Neuronal stem cell (in vitro differentiated cells): ENCODE measurements around the gene ERICH6.
A peak's percentile ranks its signal among the peaks of the same experiment; 100 is the strongest.

Source experiments
- DNase-seq: peaks from one replicate; pipeline ENCODE4 v3.0.0-alpha.2; 2013; ENCODE audit warnings: low spot score
- H2AFZ ChIP-seq: one replicate; pipeline ENCODE4 v1.6.1; 2013; ENCODE audit warnings: mild to moderate bottlenecking, low read length, inconsistent platforms
- H2AK5ac ChIP-seq: 2 replicates; pipeline ENCODE4 v1.6.1; 2013; ENCODE audit warnings: low read depth, mild to moderate bottlenecking, inconsistent platforms, low read length, moderate library complexity, mixed read lengths
- H2BK120ac ChIP-seq: 2 replicates; pipeline ENCODE4 v1.6.1; 2013; ENCODE audit warnings: low read depth, mild to moderate bottlenecking, inconsistent platforms, low read length, moderate library complexity, mixed read lengths
- H2BK12ac ChIP-seq: one replicate; pipeline ENCODE4 v1.6.1; 2013; ENCODE audit warnings: low read length, inconsistent platforms
- H2BK15ac ChIP-seq: 2 replicates; pipeline ENCODE4 v1.6.1; 2013; ENCODE audit warnings: mild to moderate bottlenecking, low read length, inconsistent platforms, mixed read lengths
- H2BK5ac ChIP-seq: one replicate; pipeline ENCODE4 v1.6.1; 2013; ENCODE audit warnings: inconsistent platforms, mild to moderate bottlenecking, low read length, moderate library complexity
- H3K14ac ChIP-seq: one replicate; pipeline ENCODE4 v1.6.1; 2013; ENCODE audit warnings: low read length, inconsistent platforms
- H3K18ac ChIP-seq: 2 replicates; pipeline ENCODE4 v1.6.1; 2013; ENCODE audit warnings: low read length, inconsistent platforms
- H3K23ac ChIP-seq: 2 replicates; pipeline ENCODE4 v1.6.1; 2013; ENCODE audit warnings: low read depth, mild to moderate bottlenecking, mixed read lengths, low read length, inconsistent platforms; ENCODE audit not compliant: poor library complexity
- H3K27ac ChIP-seq: replicated peaks from 3 replicates; pipeline ENCODE4 v1.5.1; 2013; ENCODE audit warnings: low read length, inconsistent platforms
- H3K27me3 ChIP-seq, 3 experiments: 2 replicates each; pipeline ENCODE4 v1.6.1; 2013; ENCODE audit warnings: low read length in 3 of 3, mild to moderate bottlenecking in 2 of 3, inconsistent platforms in 1 of 3, low read depth in 1 of 3, mixed read lengths in 1 of 3, moderate library complexity in 1 of 3; ENCODE audit not compliant: control insufficient read depth in 3 of 3, insufficient read depth in 3 of 3
- H3K36me3 ChIP-seq, 2 donors: replicated peaks in 1 of 2; 2 replicates each; pipeline ENCODE4 v1.6.1; 2013; ENCODE audit warnings: low read length in 2 of 2; ENCODE audit not compliant: control insufficient read depth in 2 of 2, insufficient read depth in 2 of 2
- H3K4ac ChIP-seq: 2 replicates; pipeline ENCODE4 v1.6.1; 2013; ENCODE audit warnings: inconsistent platforms, mild to moderate bottlenecking, low read length, moderate library complexity
- H3K4me1 ChIP-seq, 2 donors: 1 replicate in 1 of 2; 2 replicates in 1 of 2; pipeline ENCODE4 v1.6.1; 2013; ENCODE audit warnings: low read length in 2 of 2, low read depth in 1 of 2; ENCODE audit not compliant: control insufficient read depth in 2 of 2, insufficient read depth in 1 of 2
- H3K4me2 ChIP-seq: one replicate; pipeline ENCODE4 v1.6.1; 2013; ENCODE audit warnings: mild to moderate bottlenecking, low read length, inconsistent platforms; ENCODE audit not compliant: insufficient read depth, poor library complexity, severe bottlenecking
- H3K4me3 ChIP-seq, 2 donors: 2 replicates each; pipeline ENCODE4 v1.5.1; 2013; ENCODE audit warnings: low read length in 2 of 2, mild to moderate bottlenecking in 2 of 2, inconsistent platforms in 1 of 2, moderate library complexity in 1 of 2
- H3K79me1 ChIP-seq: one replicate; pipeline ENCODE4 v1.6.1; 2013; ENCODE audit warnings: low read depth, mild to moderate bottlenecking, inconsistent platforms, low read length, moderate library complexity
- H3K9ac ChIP-seq: one replicate; pipeline ENCODE4 v1.6.1; 2013; ENCODE audit warnings: mild to moderate bottlenecking, low read depth, low read length, inconsistent platforms; ENCODE audit not compliant: poor library complexity
- H3K9me3 ChIP-seq, 2 donors: replicated peaks in 1 of 2; 2 replicates each; pipeline versions ENCODE3 to v1.6.1; 2013; ENCODE audit warnings: low read length in 2 of 2, mild to moderate bottlenecking in 2 of 2, inconsistent platforms in 1 of 2, low read depth in 1 of 2, mixed read lengths in 1 of 2, moderate library complexity in 1 of 2; ENCODE audit not compliant: control insufficient read depth in 2 of 2, insufficient read depth in 1 of 2
- H4K8ac ChIP-seq: one replicate; pipeline ENCODE4 v1.6.1; 2013; ENCODE audit warnings: low read depth, mild to moderate bottlenecking, inconsistent platforms, low read length, moderate library complexity
- H4K91ac ChIP-seq: one replicate; pipeline ENCODE4 v1.6.1; 2013; ENCODE audit warnings: low read length, low read depth, mild to moderate bottlenecking, inconsistent platforms; ENCODE audit not compliant: poor library complexity
- WGBS, 2 donors: extraction: QIAGEN DNeasy Blood & Tissue Kit; methylation state at CpG; one replicate each; pipeline ENCODE4 v1.1.7; 2013; ENCODE audit warnings: missing lambda C conversion rate in 2 of 2, mixed read lengths in 1 of 2; ENCODE audit not compliant: insufficient read length in 2 of 2, insufficient replicate concordance in 1 of 2; ENCODE audit errors: extremely low coverage in 2 of 2; 5-methylcytosine and 5-hydroxymethylcytosine counted together

ERICH6 gene

DNA sequence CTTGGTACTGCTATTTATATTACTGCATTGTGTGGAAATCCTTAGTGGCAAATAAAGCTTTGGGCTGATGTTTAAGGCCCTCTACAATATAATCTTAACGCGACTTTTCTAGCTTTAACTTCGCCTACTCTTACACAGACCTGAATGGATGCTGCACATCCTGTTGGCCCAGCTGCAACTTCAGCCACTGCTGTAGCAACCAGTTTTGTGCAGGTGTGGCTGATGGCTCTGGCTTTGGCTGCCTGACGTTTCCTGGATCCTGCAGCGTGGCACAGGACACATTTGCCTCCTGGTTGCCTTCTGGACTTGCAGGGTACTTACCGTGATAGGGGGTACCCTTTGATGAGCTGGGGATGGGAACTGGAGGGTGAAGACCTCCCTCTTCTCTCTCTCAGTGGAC is 20.2 kb upstream of the ERICH6 start:
- H4K91ac ChIP-seq, result no peak overlapping the region
- H2BK12ac ChIP-seq, result no peak overlapping the region
- H3K4me3 ChIP-seq, result no peak overlapping the region
- H3K18ac ChIP-seq, result no peak overlapping the region
- H3K27me3 ChIP-seq, result no peaks in the 10 kb centered on the region
- H2BK5ac ChIP-seq, result no peak overlapping the region
- H3K27ac ChIP-seq, result no peak overlapping the region
- H3K4ac ChIP-seq, result no peak overlapping the region
- H2BK15ac ChIP-seq, result no peak overlapping the region
- no peaks in the 10 kb centered on the region for H3K4me1 ChIP-seq
- no peaks in the 10 kb centered on the region for H3K9me3 ChIP-seq
- H2AFZ ChIP-seq, result no peak overlapping the region
- DNase-seq, result no peak
- H3K36me3 ChIP-seq, result no peaks in the 10 kb centered on the region
- no peak overlapping the region for H2BK120ac ChIP-seq
- H3K9ac ChIP-seq, result no peak overlapping the region
- H3K4me2 ChIP-seq, result no peak overlapping the region
- no peak overlapping the region for H3K14ac ChIP-seq
- WGBS, 2 donors, result no CpG with 5 or more reads among the region's 6 CpGs
- H3K23ac ChIP-seq, result no peak overlapping the region
- no peak overlapping the region for H4K8ac ChIP-seq
- no peaks in the 10 kb centered on the region for H3K79me1 ChIP-seq
- H2AK5ac ChIP-seq, result no peak overlapping the region

DNA sequence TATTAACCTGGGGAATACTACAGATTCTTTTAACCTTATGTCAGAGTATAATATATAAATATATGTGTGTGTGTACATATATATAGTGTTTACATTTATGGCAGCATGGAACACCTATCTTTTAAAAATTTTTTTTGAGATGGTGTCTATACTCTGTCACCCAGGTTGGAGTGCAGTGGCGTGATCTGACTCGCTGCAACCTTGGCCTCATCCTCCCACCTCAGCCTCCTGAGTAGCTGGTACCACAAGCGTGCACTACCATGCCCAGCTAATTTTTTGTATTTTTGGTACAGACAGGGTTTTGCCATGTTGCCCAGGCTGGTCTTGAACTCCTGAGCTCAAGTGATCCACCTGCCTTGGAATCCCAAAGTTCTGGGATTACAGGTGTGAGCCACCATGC is 18.5 kb upstream of the ERICH6 start:
- no peak overlapping the region for H2BK12ac ChIP-seq
- H2BK120ac ChIP-seq, result no peak overlapping the region
- H4K91ac ChIP-seq, result no peak overlapping the region
- H3K36me3 ChIP-seq, result no peaks in the 10 kb centered on the region
- no CpG with 5 or more reads among the region's 3 CpGs for WGBS, 2 donors
- no peak overlapping the region for H3K18ac ChIP-seq
- H2AK5ac ChIP-seq, result no peak overlapping the region
- H3K4ac ChIP-seq, result no peak overlapping the region
- no peaks in the 10 kb centered on the region for H3K9me3 ChIP-seq
- H3K27ac ChIP-seq, result no peak overlapping the region
- no peak overlapping the region for H2AFZ ChIP-seq
- no peaks in the 10 kb centered on the region for H3K4me1 ChIP-seq
- H2BK5ac ChIP-seq, result no peak overlapping the region
- no peak overlapping the region for H4K8ac ChIP-seq
- no peaks in the 10 kb centered on the region for H3K27me3 ChIP-seq
- H3K23ac ChIP-seq, result no peak overlapping the region
- no peak overlapping the region for H3K4me3 ChIP-seq
- H2BK15ac ChIP-seq, result no peak overlapping the region
- no peak overlapping the region for H3K14ac ChIP-seq
- no peak for DNase-seq
- H3K4me2 ChIP-seq, result no peak overlapping the region
- H3K79me1 ChIP-seq, result no peaks in the 10 kb centered on the region
- no peak overlapping the region for H3K9ac ChIP-seq

- Histone ChIP-seq H3K18ac (no peak overlapping the region), H2BK15ac (no peak overlapping the region), H2BK5ac (no peak overlapping the region), H3K14ac (no peak overlapping the region), H3K36me3 (no peaks in the 10 kb centered on the region), H2BK12ac (no peak overlapping the region), H3K9me3 (no peaks in the 10 kb centered on the region), H3K27me3 (no peaks in the 10 kb centered on the region), H3K9ac (no peak overlapping the region), H2AFZ (peak overlapping the region; percentile 79), H3K27ac (no peak overlapping the region), H3K4ac (no peak overlapping the region), H4K91ac (no peak overlapping the region), H2AK5ac (no peak overlapping the region), H4K8ac (no peak overlapping the region), H3K23ac (no peak overlapping the region), H3K79me1 (no peaks in the 10 kb centered on the region), H3K4me3 (no peak overlapping the region), H3K4me1 (no peaks in the 10 kb centered on the region), H2BK120ac (no peak overlapping the region), H3K4me2 (no peak overlapping the region)
- peak; percentile 55 for DNase-seq
- no CpG with 5 or more reads among the region's 13 CpGs for WGBS, 2 donors
These were observed 17.8 kb upstream of the ERICH6 start for GRCh38 chr3:150721285-150722130.

- no peaks in the 10 kb centered on the region for H3K27me3 ChIP-seq
- WGBS, 2 donors, result no CpG with 5 or more reads among the region's 3 CpGs
- H3K4ac ChIP-seq, result no peak overlapping the region
- no peak overlapping the region for H4K91ac ChIP-seq
- DNase-seq, result no peak
- no peak overlapping the region for H3K27ac ChIP-seq
- no peak overlapping the region for H2AFZ ChIP-seq
- no peak overlapping the region for H3K9ac ChIP-seq
- no peak overlapping the region for H2BK15ac ChIP-seq
- H3K9me3 ChIP-seq, result no peaks in the 10 kb centered on the region
- no peaks in the 10 kb centered on the region for H3K79me1 ChIP-seq
- no peak overlapping the region for H3K14ac ChIP-seq
- H2AK5ac ChIP-seq, result no peak overlapping the region
- H3K18ac ChIP-seq, result no peak overlapping the region
- H4K8ac ChIP-seq, result no peak overlapping the region
- H3K4me2 ChIP-seq, result no peak overlapping the region
- H2BK12ac ChIP-seq, result no peak overlapping the region
- no peak overlapping the region for H2BK120ac ChIP-seq
- H3K4me1 ChIP-seq, result no peaks in the 10 kb centered on the region
- no peak overlapping the region for H3K4me3 ChIP-seq
- H3K23ac ChIP-seq, result no peak overlapping the region
- H2BK5ac ChIP-seq, result no peak overlapping the region
- no peaks in the 10 kb centered on the region for H3K36me3 ChIP-seq
These were observed 16.7 kb upstream of the ERICH6 start for GRCh38 chr3:150720444-150720843.
